Right lobe of liver (tissue), 6 donors: ENCODE data around the gene COL27A1. TPM values are rescaled to one million over a fixed set of nuclear protein-coding genes. Genes with fewer than 3 reads are reported as not detected.

Experiments used
- ATAC-seq, 4 donors: fragments of 200-7000 bp; cut with Tn5 transposase; one replicate each; pipeline ENCODE4 v1.9.1; 2020; ENCODE audit warnings: mild to moderate bottlenecking in 4 of 4, moderate library complexity in 4 of 4
- DNase-seq, 3 donors: peaks; one replicate each; pipeline ENCODE4 v3.0.0-alpha.2; 2020
- H3K27ac ChIP-seq, 3 donors: fragments of 200-600 bp; one replicate each; pipeline ENCODE4 v1.8.0; 2022
- H3K27me3 ChIP-seq, 2 donors: fragments of 200-600 bp; one replicate each; pipeline ENCODE4 v1.8.0; 2022
- H3K36me3 ChIP-seq, 4 donors: fragments of 200-600 bp; sonication (generic) in 1 of 4; one replicate each; pipeline versions ENCODE4 v1.5.1 to v1.8.0; 2017 to 2022; ENCODE audit warnings: control low read depth in 1 of 4
- H3K4me1 ChIP-seq, 4 donors: fragments of 200-600 bp; sonication (generic) in 1 of 4; one replicate each; pipeline versions ENCODE4 v1.5.1 to v1.8.0; 2017 to 2022; ENCODE audit warnings: control low read depth in 1 of 4
- H3K4me3 ChIP-seq, 3 donors: fragments of 200-600 bp; one replicate each; pipeline ENCODE4 v1.8.0; 2022
- H3K9me3 ChIP-seq, 4 donors: fragments of 200-600 bp; sonication (generic) in 1 of 4; one replicate each; pipeline versions ENCODE4 v1.5.1 to v1.8.0; 2017 to 2022; ENCODE audit warnings: control low read depth in 1 of 4
- POLR2A ChIP-seq: fragments of 450-650 bp; IDR thresholded peaks from one replicate; pipeline ENCODE4 v1.6.1; 2017; ENCODE audit warnings: antibody characterized with exemption, mild to moderate bottlenecking
- WGBS: methylation state at CpG from one replicate; pipeline ENCODE4 v1.1.6; 2018; ENCODE audit warnings: low coverage, low lambda C conversion rate; ENCODE audit not compliant: insufficient coverage; ENCODE audit errors: missing lambda C conversion rate; 5-methylcytosine and 5-hydroxymethylcytosine counted together
- intact Hi-C, 2 donors: fragments of 100-400 bp; cut with DNase I; formaldehyde crosslinking; loops; one replicate each; pipeline versions ENCODE4 v1.11.2 to v1.14.1; 2022
- total RNA-seq, 6 experiments: library from RNA; depleted of rRNA in 2 of 6; stranded (reverse); fragments of >200 nt in 2 of 6; fragmentation: NEBNext Ultra II Directional in 3 of 6; extraction: Animal tissue kit (Norgen Biotek cat#: 25700) in 3 of 6; gene quantifications; one replicate each; pipeline versions ENCODE4 v1.1.0 to v1.2.4, GENCODE V29; 2016 to 2023
- TF ChIP-seq, protein P1 (sequence below), 4 donors: fragments of 200-600 bp in 3 of 4; fragments of 450-650 bp in 1 of 4; IDR thresholded peaks; one replicate each; pipeline versions ENCODE4 v1.5.1 to v1.8.0; 2016 to 2022; ENCODE audit warnings: antibody characterized with exemption in 4 of 4, mild to moderate bottlenecking in 2 of 4
- donor health status: DM: no; HTN: yes; CAD: no.
- donor health status: DM: no; HTN: no; CAD: no.
- donor health status: DM: no; HTN: no; CAD: no.
- donor health status: DM: no; HTN: yes; CAD: no.
- donor health status: DM: no; HTN: yes; CAD: no.

COL27A1 gene
- total RNA-seq, 6 experiments from 2014 or later, result 11.8 to 51.9 (median 29.3) TPM

DNA sequence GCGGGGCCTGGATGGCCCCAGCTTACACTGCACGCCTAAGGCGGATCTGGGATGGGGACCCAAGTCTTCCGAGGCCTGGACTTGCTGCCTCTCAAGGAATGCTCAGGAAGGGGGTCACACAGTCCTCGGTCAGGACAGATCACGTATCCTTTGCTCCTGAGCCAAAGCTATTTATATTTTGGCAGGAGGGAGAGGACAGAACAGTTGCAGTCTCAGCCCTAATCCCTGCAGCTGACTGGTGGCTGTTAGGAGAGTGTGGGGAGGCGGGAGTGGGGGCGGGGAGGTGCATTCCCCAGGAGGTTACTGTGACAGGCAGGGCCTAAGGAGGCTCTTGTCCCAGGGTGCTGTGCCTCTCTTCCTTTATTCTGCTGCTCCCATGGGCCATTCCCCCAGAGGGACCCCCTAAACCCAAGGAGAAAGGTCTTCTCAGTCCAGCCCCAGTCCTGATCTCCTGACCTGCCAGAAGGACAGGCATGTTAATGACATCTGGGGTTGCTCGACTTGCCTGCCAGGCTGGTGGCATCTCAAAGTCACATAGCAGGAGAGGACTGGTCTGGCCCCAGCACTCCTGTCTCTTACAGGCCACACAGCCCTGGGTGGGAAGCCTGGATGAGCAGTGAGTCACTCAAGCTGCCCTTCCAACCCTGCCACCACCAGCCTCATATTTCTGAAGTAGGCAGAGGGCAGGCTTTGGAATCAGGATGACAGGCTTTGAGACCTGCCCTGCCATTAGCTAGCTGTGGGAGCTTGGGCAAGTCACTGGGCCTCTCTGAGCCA, 51.9 kb downstream of the COL27A1 start:
- H3K4me3 ChIP-seq, result no peak overlapping the region
- intact Hi-C loops, result no loop called here
- H3K9me3 ChIP-seq, result no peaks in the 10 kb centered on the region
- H3K27ac ChIP-seq, result no peak overlapping the region
- DNase-seq (no peak), ATAC-seq (peak; percentile 19 to 42 (median 36))
- 81% methylated on average over 8 of the region's 9 CpGs for WGBS
- peaks cover 0 to 7% (median under 1%) of the 10 kb centered on the region in 4 donors for H3K36me3 ChIP-seq
- no peaks in the 10 kb centered on the region for H3K27me3 ChIP-seq
- H3K4me1 ChIP-seq, result no peaks in the 10 kb centered on the region
- TF ChIP-seq, protein P1, sequence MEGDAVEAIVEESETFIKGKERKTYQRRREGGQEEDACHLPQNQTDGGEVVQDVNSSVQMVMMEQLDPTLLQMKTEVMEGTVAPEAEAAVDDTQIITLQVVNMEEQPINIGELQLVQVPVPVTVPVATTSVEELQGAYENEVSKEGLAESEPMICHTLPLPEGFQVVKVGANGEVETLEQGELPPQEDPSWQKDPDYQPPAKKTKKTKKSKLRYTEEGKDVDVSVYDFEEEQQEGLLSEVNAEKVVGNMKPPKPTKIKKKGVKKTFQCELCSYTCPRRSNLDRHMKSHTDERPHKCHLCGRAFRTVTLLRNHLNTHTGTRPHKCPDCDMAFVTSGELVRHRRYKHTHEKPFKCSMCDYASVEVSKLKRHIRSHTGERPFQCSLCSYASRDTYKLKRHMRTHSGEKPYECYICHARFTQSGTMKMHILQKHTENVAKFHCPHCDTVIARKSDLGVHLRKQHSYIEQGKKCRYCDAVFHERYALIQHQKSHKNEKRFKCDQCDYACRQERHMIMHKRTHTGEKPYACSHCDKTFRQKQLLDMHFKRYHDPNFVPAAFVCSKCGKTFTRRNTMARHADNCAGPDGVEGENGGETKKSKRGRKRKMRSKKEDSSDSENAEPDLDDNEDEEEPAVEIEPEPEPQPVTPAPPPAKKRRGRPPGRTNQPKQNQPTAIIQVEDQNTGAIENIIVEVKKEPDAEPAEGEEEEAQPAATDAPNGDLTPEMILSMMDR (IDR thresholded peaks at IDR 0.05), result no peak
- no peak for TF ChIP-seq POLR2A

DNA sequence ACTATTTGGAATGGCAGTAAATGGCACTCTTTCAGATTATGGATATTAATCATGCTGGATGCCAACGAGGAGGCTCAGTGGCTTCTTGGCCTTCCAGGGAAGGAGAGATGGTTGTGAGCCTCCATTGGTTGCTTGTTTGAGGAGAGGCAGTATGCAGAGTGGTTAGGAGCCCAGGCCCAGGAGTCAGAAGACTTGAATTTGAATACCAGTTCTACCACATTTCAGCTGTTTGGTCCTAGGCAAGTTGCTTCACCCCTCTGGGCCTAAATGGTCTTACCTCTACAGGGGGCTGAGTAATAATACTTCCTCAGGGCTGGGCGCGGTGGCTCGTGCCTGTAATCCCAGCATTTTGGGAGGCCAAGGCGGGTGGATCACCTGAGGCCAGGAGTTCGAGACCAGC, 52.5 kb downstream of the COL27A1 start:
- ATAC-seq (no peak), DNase-seq (no peak)
- no peaks in the 10 kb centered on the region for H3K4me1 ChIP-seq
- no peak overlapping the region for H3K27ac ChIP-seq
- H3K36me3 ChIP-seq, result peaks cover 0 to 7% (median under 1%) of the 10 kb centered on the region in 4 donors
- H3K27me3 ChIP-seq, result no peaks in the 10 kb centered on the region
- no peak for TF ChIP-seq POLR2A
- TF ChIP-seq, protein P1 (IDR thresholded peaks at IDR 0.05), result no peak
- intact Hi-C loops, result no loop called here
- no peak overlapping the region for H3K4me3 ChIP-seq
- WGBS, result 71% methylated on average over 1 of the region's 6 CpGs
- no peaks in the 10 kb centered on the region for H3K9me3 ChIP-seq

DNA sequence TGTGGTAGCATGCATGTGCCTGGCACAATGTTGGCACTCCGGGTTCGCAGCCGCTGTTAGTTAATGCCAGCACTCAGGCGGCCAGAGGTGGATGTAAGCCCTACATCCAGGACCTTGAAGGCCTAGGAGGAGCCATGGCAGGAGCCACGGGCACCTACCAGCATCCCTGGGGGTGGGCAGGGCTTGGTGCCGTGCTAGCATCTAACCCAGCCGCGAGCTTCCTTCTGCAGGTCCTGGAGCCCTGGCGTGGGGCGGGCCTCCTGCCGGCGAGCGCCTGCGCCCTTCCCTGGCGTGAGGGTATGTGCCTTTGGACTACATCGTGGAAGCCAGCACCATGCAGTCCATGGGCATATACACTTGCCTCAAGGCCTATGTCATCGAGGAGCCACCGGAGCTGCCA, 53.8 kb downstream of the COL27A1 start:
- no peaks in the 10 kb centered on the region for H3K9me3 ChIP-seq
- TF ChIP-seq POLR2A, result no peak
- TF ChIP-seq, protein P1 (IDR thresholded peaks at IDR 0.05), result no peak

DNA sequence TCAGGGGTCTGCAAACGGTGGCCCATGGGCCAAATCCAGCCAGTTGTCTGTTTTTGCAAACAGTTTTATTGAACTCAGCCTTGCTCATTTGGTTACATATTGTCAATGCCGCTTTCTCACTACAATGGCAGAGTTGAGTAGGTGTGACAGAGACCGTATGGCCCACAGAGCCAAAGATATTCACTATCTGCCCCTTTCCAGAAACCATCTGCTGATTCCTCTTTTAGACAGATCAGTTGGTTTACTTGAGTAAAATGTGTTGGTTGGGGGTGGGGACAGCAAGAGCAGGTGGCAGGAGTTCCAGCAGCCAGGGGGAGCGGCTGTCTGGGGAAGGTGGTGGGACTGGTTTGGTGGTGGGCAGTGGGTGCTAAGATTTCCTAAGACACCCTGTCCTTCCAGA, 54.8 kb downstream of the COL27A1 start:
- DNase-seq (no peak), ATAC-seq (no peak)
- H3K36me3 ChIP-seq, result peaks cover 0 to 7% (median under 1%) of the 10 kb centered on the region in 4 donors
- no peak overlapping the region for H3K4me3 ChIP-seq
- no peaks in the 10 kb centered on the region for H3K4me1 ChIP-seq
- no peak overlapping the region for H3K27ac ChIP-seq
- H3K27me3 ChIP-seq, result no peaks in the 10 kb centered on the region
- intact Hi-C loops, result no loop called here
- WGBS, result 88% methylated on average over 4 of the region's 4 CpGs
- H3K9me3 ChIP-seq, result no peaks in the 10 kb centered on the region
- no peak for TF ChIP-seq POLR2A

More for the DNA sequence above, 53.8 kb downstream of the COL27A1 start:
- Histone ChIP-seq H3K36me3 (peaks cover 0 to 7% (median under 1%) of the 10 kb centered on the region in 4 donors), H3K27me3 (no peaks in the 10 kb centered on the region), H3K4me3 (no peak overlapping the region), H3K4me1 (no peaks in the 10 kb centered on the region), H3K27ac (no peak overlapping the region)
- WGBS, result 100% methylated on average over 3 of the region's 18 CpGs
- ATAC-seq (no peak), DNase-seq (no peak)
- intact Hi-C loops, result no loop called here

DNA sequence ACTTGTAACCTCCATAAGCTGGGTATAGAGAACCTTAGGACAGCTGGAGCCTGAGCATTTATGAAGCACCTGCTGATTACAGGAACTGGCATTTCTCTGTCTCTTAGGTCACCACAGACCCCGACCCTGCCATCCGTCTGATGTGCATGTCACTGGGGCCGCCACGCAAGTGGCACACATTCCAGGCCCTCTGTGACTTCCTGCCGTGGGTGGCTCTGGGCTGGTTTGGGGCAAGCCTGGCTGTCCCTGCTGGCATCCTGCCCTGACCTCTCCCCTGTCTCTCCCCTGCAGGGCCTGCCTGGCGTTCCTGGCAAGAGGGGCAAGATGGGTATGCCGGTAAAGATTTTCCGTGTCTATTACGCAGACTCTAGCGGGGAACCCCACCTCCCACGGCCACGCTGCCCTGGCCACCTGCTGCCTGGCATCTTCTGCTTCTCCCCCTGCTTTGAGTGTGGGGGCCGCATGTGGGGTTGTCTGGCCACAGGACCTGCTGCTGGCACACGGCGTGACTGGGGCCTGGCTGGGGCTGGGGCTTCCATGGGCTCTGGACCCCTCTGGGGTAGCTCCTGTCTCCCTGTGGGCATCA, 55.4 kb downstream of the COL27A1 start:
- DNase-seq (no peak), ATAC-seq (no peak)
- no peaks in the 10 kb centered on the region for H3K9me3 ChIP-seq
- no peak overlapping the region for H3K4me3 ChIP-seq
- no peak for TF ChIP-seq POLR2A
- TF ChIP-seq, protein P1 (IDR thresholded peaks at IDR 0.05), result no peak
- peaks cover 0 to 7% (median under 1%) of the 10 kb centered on the region in 4 donors for H3K36me3 ChIP-seq
- intact Hi-C loops, result no loop called here
- H3K27me3 ChIP-seq, result no peaks in the 10 kb centered on the region
- WGBS, result 100% methylated on average over 5 of the region's 15 CpGs
- H3K27ac ChIP-seq, result no peak overlapping the region
- no peaks in the 10 kb centered on the region for H3K4me1 ChIP-seq
